ENCODE measurements around the gene DNASE2B.

The DNASE2B gene

GRCh38 chr1:84409888-84410287 lies 11.6 kb downstream of the DNASE2B start:
- no peak for DNase-seq (ENCODE audit: low read depth)
- peak overlapping the region; percentile 6; the same call in 1 of the 2 replicates for H3K4me3 ChIP-seq (ENCODE audit: low read depth, low read length)
- TF ChIP-seq CTCF (IDR thresholded peaks at IDR 0.05; ENCODE audit: control insufficient read depth, extremely low read depth, insufficient read depth), result no peak

DNA sequence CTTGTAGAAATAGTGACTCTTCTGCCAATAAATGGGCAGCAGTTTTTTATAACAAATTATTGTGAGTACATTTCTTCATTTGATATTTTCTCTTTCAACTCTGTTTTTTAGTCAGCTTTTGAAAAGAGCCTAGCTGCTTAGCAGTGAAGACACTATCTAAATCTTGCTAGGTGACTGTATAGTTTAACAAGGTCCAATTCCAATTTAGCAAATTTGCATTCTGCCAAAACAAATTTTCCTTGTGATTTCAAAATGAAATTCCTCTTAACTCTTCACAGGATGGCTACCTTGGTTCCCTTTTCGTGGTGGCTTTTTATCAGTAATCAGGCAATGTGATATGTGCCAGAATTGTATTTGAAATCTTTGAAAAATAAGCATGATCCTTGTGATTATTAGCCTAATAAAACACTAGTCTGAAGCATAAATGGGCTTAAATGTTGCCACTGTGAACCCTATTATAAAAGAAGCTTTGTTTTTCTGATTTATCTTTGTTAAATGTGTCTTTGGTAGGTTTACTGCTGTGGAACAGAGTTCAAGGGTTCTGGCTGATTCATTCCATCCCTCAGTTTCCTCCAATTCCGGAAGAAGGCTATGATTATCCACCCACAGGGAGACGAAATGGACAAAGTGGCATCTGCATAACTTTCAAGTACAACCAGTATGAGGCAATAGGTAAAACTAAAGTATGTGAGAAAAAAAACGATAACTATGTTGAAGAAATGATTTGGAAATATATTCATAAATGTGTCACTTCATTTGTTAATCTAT lies 12.2 kb downstream of the DNASE2B start:
- no peak overlapping the region for H3K4me3 ChIP-seq (ENCODE audit: low read depth, low read length)
- DNase-seq (ENCODE audit: low read depth), result peak; percentile 90
- no peak for TF ChIP-seq CTCF (IDR thresholded peaks at IDR 0.05; ENCODE audit: control insufficient read depth, extremely low read depth, insufficient read depth)

DNA sequence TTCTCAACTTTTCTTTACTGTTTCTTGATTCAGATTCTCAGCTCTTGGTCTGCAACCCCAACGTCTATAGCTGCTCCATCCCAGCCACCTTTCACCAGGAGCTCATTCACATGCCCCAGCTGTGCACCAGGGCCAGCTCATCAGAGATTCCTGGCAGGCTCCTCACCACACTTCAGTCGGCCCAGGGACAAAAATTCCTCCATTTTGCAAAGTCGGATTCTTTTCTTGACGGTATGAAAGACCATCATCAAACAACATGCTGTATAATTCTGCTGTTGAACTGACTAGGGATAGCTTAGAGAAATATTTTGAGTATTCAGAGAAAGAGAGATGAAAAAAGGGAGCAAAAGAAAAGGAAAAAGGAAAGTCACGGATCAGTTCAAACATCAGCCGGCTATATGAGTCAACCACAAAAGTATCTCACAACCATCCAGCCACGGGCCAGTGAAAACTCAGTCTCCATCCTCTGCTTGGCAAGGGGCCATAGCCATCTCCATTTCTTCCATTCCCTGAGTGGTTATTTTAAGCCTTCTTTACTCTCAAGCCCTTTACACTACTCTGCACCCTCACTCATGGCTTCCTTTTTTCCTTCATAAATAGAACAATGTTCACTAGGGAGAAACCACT lies 14.1 kb downstream of the DNASE2B start:
- no peak for DNase-seq (ENCODE audit: low read depth)

GRCh38 chr1:84415396-84415795 lies 17.1 kb downstream of the DNASE2B start:
- no peak for DNase-seq (ENCODE audit: low read depth)
- no peak overlapping the region for H3K4me3 ChIP-seq (ENCODE audit: low read depth, low read length)
- TF ChIP-seq CTCF (IDR thresholded peaks at IDR 0.05; ENCODE audit: control insufficient read depth, extremely low read depth, insufficient read depth), result no peak

More for the DNA sequence above, 14.1 kb downstream of the DNASE2B start:
- TF ChIP-seq CTCF (IDR thresholded peaks at IDR 0.05; ENCODE audit: control insufficient read depth, extremely low read depth, insufficient read depth), result no peak
- no peak overlapping the region for H3K4me3 ChIP-seq (ENCODE audit: low read depth, low read length)

DNA sequence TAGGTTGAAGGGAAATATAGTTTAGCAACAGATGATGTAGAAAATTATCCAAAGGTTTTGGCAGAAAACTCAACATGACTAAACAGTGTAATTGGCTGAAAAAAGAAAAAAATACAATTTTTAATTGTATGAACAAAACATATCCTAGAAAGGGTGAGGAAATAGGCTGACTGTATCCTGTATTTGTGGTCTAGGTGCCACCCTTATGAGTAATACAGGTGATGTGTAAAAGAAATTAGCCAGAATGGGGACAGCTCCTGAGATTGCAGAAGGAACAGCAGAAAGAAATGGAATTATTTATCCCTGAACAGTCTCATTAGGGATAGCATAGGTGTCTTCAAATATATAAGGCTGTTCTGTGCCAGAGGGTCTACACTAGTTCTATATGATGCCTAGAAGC lies 24.6 kb downstream of the DNASE2B start:
- no peak for TF ChIP-seq CTCF (IDR thresholded peaks at IDR 0.05; ENCODE audit: control insufficient read depth, extremely low read depth, insufficient read depth)
- no peak for DNase-seq (ENCODE audit: low read depth)
- no peak overlapping the region for H3K4me3 ChIP-seq (ENCODE audit: low read depth, low read length)

DNA sequence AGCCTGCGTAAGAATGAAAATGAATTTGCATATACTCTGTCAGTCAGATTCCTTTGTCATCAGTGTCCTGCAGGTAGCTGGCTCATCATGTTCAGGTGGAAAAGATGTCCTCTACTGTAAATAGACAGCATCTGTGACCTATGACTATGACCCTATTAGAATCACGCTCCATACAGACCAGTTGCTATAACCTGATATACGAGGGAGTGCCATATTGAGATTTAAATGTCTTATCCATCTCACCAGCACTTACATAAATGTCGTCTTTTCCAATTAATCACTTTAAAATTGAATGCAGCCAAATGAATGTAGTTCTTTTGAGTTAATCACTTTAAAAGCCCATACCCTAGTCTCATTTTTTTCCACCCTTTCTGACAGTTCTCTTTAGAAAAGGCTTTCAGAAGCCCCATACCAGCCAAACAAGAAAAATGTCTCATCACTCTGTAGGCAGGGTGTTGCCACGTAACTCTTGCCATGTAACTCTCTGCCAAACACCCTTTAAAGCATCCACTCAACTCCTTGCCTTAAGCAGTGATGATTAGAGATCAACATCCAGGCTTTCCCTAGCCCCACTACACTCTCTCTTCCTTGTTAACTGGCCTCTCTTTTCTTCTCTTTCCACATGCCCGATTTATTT lies 26.3 kb downstream of the DNASE2B start:
- no peak for TF ChIP-seq CTCF (IDR thresholded peaks at IDR 0.05; ENCODE audit: control insufficient read depth, extremely low read depth, insufficient read depth)
- H3K4me3 ChIP-seq (ENCODE audit: low read depth, low read length), result no peak overlapping the region
- no peak for DNase-seq (ENCODE audit: low read depth)

Measured in LNCaP clone FGC (cell line).